ENCODE measurements around the gene NEU2. TPM values are rescaled to one million over a fixed set of nuclear protein-coding genes. Genes with fewer than 3 reads are reported as not detected.
"Not testable (repeated sequence)": the region's sequence is repeated elsewhere in the genome, so short reads cannot be mapped to it uniquely, and the experiment has no call there.

NEU2 gene
- total RNA-seq, 2 experiments from 2014 or later = not detected

DNA sequence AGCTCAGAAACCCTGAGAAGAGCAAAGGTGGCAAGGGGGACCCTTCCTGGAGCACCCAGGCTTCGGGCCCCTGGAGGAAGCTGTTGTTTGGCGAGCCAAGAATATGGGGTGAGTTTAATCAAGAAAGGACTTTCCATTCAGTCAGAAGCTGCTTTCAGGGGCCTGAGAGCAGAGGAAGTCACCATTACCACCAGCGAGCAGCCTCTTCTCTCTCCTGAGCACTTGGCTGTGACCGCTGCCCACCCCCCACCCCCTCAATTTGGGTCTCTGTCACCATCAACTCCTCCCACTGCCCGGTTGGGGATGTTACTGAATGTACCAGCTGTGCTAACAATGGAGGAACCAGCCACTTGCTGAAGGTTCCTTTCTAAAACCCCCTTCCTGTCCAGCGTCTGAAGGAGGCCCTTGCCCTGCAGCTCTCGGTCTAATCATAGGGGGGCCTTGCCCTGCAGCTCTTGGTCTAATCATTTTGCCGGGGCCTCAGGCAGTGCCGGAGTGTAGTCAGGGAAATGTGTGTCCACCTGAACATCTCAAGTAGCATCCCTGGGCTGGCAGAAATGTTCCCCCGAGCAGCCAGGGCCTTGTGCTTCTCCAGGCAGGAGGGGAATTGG is 28.6 kb downstream of the NEU2 start:
- ATAC-seq (ENCODE audit: low read depth) (no peak), DNase-seq (no peak)
- peak overlapping the region; percentile 99 for H3K27ac Mint-ChIP-seq
- H3K27me3 Mint-ChIP-seq = no peaks in the 10 kb centered on the region
- POLR2A ChIA-PET = interaction anchor here (0.6 to 4.2 kb wide), 26 partner anchors 9 to 510 kb away, joined by 3 to 123 read pairs (median 5); partner anchors contain the start of genes ATG16L1, EIF4E2 and TIGD1
- peaks cover 31% of the 10 kb centered on the region for H3K4me1 Mint-ChIP-seq
- peaks cover 23% of the 10 kb centered on the region for H3K36me3 Mint-ChIP-seq
- peak overlapping the region; percentile 98 for H3K4me3 Mint-ChIP-seq
- no peaks in the 10 kb centered on the region for H3K9me3 Mint-ChIP-seq

DNA sequence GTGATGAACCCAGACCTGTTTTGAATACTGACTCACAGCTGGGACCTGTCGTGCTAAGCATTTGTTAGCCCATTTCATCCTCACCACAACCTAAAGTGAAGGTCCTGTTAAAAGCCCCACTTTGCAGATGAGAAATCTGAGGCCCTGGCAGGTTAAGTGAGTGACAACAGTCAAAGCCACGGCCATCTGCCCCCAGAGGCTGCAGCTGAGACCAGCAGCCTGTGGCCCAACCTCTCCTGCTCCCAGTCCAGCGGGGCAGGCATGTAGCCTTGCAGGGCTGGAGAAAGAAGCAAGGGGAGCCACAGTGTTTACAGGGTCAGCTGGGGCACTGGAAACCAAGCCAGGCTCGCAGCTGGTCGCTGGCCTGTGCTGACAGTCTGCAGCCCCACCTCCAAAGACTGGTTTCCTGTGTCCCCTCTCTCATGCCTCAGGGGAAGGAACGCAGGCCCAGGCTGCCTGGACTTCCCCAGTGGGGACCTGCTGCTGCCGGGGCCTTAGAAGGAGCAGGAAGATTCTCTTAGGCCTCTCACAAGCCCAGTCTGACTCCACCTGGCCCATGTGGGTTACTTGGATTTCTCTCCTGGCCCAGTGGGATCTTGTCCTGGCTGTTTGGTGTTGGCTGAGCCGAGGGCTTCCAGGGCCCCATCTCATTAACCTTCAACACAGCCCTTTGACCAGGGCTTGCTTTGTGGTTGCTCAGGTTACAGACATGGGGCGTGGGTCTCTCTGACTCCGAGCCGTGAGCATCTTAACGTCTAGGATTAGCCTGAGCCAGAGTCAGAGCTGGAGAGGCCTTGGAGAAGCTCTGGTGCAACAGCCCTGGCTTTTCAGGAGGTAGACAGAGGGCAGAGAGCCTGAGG is 29.3 kb downstream of the NEU2 start:
- POLR2A ChIA-PET = interaction anchor here (1.0 to 4.2 kb wide), 9 partner anchors 12 to 362 kb away, joined by 3 to 123 read pairs (median 15); partner anchors contain the start of gene ATG16L1
- Mint-ChIP-seq H3K4me1 (peaks cover 31% of the 10 kb centered on the region), H3K9me3 (no peaks in the 10 kb centered on the region)

DNA sequence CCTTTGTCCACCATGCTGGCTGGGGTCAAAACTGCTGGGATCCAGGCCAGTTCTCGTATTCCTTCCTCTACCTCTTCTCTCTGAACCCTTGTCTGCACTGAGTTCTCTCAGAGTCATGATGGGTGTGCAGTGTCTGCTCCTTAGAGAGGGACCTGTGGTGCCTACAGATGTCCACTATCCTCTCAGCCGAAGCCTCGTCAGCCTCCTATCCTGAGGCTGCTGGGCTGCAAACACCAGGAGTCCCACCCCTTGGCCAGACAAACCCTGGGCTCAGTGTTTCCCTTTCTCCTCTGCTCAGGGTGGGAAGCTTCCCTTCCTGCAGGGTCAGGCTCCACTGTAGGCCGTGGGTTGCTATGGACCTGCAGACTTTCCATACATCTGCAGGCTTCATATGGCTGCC is 30.0 kb downstream of the NEU2 start:
- Mint-ChIP-seq H3K36me3 (peaks cover 33% of the 10 kb centered on the region), H3K27ac (peak overlapping the region; percentile 99), H3K27me3 (no peaks in the 10 kb centered on the region), H3K4me3 (peak overlapping the region; percentile 98), H3K4me1 (peaks cover 35% of the 10 kb centered on the region), H3K9me3 (no peaks in the 10 kb centered on the region)
- POLR2A ChIA-PET = interaction anchor here (3.4 to 4.2 kb wide), 2 partner anchors 14 to 19 kb away, joined by 33 to 123 read pairs; no protein-coding TSS in a partner anchor
- ATAC-seq (ENCODE audit: low read depth) (no peak), DNase-seq (no peak)

More for the DNA sequence above, 29.3 kb downstream of the NEU2 start:
- peak; percentile 65 for DNase-seq
- H3K36me3 Mint-ChIP-seq = peaks cover 26% of the 10 kb centered on the region
- peak overlapping the region; percentile 99 for H3K27ac Mint-ChIP-seq
- no peaks in the 10 kb centered on the region for H3K27me3 Mint-ChIP-seq
- peak; percentile 10 for ATAC-seq (ENCODE audit: low read depth)
- H3K4me3 Mint-ChIP-seq = peak overlapping the region; percentile 98

DNA sequence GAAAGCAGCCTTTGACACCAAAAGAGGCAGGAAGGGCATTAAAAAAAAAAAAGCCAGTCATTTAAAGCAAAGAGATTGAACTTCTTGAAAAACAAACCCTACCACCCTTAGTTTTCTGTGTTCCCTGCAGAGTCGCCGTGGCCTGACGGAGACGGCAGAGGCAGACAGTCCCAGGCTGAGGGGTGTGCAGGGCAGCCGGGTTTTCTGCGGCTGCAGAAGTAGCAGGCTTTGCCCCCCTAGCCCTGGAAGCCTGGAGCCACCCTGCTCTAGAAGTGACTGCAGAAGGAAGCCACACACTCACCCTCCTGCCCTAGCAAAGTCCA is 30.4 kb downstream of the NEU2 start:
- Mint-ChIP-seq H3K36me3 (peaks cover 37% of the 10 kb centered on the region), H3K4me1 (peaks cover 35% of the 10 kb centered on the region), H3K9me3 (no peaks in the 10 kb centered on the region), H3K4me3 (peak overlapping the region; percentile 98), H3K27ac (peak overlapping the region; percentile 99), H3K27me3 (no peaks in the 10 kb centered on the region)
- no peak for ATAC-seq (ENCODE audit: low read depth)
- POLR2A ChIA-PET = interaction anchor here (1.5 to 4.2 kb wide), 3 partner anchors 13 to 18 kb away, joined by 5 to 123 read pairs (median 33); no protein-coding TSS in a partner anchor
- no peak for DNase-seq

DNA sequence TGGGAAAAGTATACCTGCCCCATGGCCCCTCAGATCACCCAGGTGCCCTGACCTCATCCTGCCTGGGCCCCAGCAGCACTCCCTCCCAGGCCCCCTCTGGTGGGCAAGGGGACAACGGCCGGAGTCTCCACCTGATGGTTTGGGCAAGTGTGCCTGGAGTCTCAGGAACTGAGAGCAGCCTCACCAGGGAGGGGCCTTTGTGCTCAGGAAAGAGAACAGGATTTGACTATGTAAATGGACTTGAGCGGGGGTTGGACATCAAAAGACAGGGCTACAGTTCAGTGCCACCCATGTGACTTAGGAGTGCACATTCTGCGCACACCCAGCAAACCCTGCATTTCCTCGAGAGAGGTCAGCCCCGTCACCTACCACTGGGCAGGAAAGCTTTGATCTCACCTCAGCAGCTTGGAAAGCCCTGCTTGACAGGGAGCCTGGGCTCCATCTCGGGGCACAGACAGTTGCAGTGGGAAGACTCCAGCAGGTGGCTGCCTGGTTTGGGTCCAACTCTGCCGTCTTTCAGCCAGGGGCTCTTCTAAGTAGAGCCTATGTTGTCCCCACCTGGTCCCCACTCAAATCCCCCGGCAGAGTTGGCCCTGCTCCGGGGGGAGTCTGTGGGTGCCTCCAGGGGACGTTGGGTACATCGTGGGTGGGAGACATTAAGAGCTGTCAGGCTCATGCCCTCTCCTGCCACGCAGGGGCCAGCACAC is 30.9 kb downstream of the NEU2 start:
- Mint-ChIP-seq H3K4me1 (peaks cover 34% of the 10 kb centered on the region), H3K36me3 (peaks cover 37% of the 10 kb centered on the region)

DNA sequence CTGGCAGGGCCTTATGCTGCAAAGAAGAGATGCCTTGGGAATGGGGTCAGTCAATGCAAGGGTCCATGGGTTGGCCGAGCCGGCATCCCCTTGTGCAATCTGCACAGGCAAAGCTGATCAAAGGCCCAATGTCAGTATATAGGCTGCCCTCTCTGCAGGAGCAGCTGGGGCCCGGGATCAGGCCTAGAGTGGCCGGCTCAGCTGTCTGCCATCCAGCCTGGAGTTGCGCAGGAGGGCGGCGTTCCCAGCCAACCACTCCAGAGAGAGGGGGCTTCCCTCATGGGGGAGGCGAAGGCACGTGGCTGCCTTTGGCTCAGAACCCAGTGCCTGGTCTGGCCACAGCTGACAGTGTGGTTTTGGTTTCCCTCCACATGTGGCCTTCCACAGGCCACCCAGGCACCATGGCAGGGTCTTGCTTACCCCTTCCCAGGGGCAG is 31.5 kb downstream of the NEU2 start:
- peaks cover 38% of the 10 kb centered on the region for H3K4me1 Mint-ChIP-seq
- H3K36me3 Mint-ChIP-seq = peaks cover 43% of the 10 kb centered on the region

More for the DNA sequence above, 30.9 kb downstream of the NEU2 start:
- Mint-ChIP-seq H3K9me3 (no peaks in the 10 kb centered on the region), H3K27ac (peak overlapping the region; percentile 99), H3K4me3 (peak overlapping the region; percentile 98), H3K27me3 (no peaks in the 10 kb centered on the region)
- ATAC-seq (ENCODE audit: low read depth) (peak; percentile 6), DNase-seq (no peak)
- POLR2A ChIA-PET = interaction anchor here (0.7 to 1.5 kb wide), 2 partner anchors 15 to 19 kb away, joined by 5 read pairs; no protein-coding TSS in a partner anchor

DNA sequence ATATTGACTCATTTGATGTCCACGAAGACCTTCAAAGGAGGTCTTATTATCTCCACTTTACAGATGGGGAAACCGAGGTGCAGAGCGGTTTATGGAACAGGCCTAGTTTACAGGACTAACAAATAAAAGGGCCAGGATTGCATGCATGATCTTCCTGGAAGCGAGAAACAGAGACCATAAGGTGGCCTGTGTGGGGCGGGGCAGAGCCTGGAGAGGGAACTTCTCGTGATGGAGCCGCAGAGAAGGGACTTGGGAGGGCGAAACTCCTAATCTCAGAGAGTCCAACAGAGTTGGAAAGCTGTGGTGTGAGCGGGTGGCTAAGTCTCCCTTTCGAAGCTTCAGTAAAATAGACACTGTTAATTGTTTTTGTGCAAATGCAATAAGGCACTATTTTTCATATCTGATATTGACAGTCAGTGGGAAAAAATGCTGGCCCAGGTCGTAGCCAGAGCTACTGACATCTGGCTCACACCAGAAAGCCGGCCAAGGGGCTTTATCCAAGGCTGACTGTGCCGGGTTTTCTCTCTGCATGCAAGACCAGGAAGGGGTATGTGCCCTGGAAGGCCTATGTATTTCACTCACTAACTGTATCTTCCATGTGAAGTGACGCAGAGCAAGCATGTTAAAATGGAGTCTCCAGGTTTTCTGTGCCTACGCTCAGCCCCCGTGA is 32.2 kb downstream of the NEU2 start:
- H3K27ac Mint-ChIP-seq = no peak overlapping the region
- H3K36me3 Mint-ChIP-seq = peaks cover 47% of the 10 kb centered on the region
- no peaks in the 10 kb centered on the region for H3K27me3 Mint-ChIP-seq
- DNase-seq (no peak), ATAC-seq (ENCODE audit: low read depth) (no peak)
- H3K9me3 Mint-ChIP-seq = no peaks in the 10 kb centered on the region
- H3K4me1 Mint-ChIP-seq = peaks cover 40% of the 10 kb centered on the region
- no peak overlapping the region for H3K4me3 Mint-ChIP-seq
- POLR2A ChIA-PET = interaction anchor here (0.7 to 1.5 kb wide), 2 partner anchors 13 to 18 kb away, joined by 5 read pairs; no protein-coding TSS in a partner anchor

More for the DNA sequence above, 31.5 kb downstream of the NEU2 start:
- DNase-seq = no peak
- Mint-ChIP-seq H3K27ac (peak overlapping the region; percentile 99), H3K4me3 (peak overlapping the region; percentile 98), H3K27me3 (no peaks in the 10 kb centered on the region), H3K9me3 (no peaks in the 10 kb centered on the region)
- ATAC-seq (ENCODE audit: low read depth) = no peak
- POLR2A ChIA-PET = interaction anchor here (0.7 to 1.5 kb wide), 2 partner anchors 14 to 18 kb away, joined by 5 read pairs; no protein-coding TSS in a partner anchor

DNA sequence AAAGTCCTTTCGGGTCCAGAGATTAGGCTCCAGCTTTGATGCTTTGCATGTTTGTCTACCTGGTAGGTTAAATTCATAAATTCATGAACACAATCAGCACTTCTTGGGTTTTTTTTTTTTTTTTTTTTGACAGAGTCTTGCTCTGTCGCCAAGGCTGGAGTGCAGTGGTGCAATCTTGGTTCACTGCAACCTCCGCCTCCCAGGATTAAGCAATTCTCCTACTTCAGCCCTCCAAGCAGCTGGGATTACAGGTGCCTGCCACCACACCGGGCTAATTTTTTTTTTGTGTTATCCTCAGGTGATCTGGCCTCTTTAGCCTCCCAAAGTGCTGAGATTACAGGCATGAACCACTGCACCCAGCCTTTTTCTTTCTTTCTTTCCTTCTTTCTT is 32.7 kb downstream of the NEU2 start:
- not testable (repeated sequence) for H3K27ac Mint-ChIP-seq; DNase-seq; H3K9me3 Mint-ChIP-seq; ATAC-seq (ENCODE audit: low read depth); H3K27me3 Mint-ChIP-seq; H3K4me3 Mint-ChIP-seq
- POLR2A ChIA-PET = interaction anchor here (0.7 to 0.9 kb wide), 2 partner anchors 9 to 164 kb away, joined by 3 to 4 read pairs; no protein-coding TSS in a partner anchor
- peaks cover 44% of the 10 kb centered on the region for H3K4me1 Mint-ChIP-seq
- H3K36me3 Mint-ChIP-seq = peaks cover 52% of the 10 kb centered on the region

DNA sequence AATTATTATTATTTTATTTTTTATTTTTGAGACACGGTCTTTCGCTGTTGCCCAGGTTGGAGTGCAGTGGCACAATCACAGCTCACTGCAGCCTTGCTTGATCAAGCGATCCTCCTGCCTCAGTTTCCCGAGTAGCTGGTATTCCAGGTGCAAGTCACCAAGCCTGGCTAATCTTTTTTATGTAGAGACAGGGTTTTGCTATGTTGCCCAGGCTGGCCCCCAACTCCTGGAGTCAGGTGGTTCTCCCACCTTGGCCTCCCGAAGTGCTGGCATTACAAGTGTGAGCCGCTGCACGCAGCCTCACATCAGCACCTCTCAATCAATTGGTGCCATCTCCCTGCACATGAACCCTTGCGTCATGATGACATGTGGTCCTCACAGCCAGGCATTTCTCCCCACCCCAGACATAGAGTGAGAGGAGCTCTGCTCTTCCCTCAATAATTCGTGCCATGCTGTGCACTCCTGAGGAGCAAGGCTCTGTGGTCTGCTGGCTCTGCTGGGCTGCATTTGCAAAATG is 33.5 kb downstream of the NEU2 start:
- Mint-ChIP-seq H3K4me1 (peaks cover 44% of the 10 kb centered on the region), H3K27me3 (no peaks in the 10 kb centered on the region), H3K4me3 (no peak overlapping the region), H3K27ac (no peak overlapping the region), H3K9me3 (no peaks in the 10 kb centered on the region), H3K36me3 (peaks cover 56% of the 10 kb centered on the region)
- POLR2A ChIA-PET = interaction anchor here (0.7 to 0.9 kb wide), 3 partner anchors 8 to 165 kb away, joined by 3 to 4 read pairs (median 3); no protein-coding TSS in a partner anchor
- ATAC-seq (ENCODE audit: low read depth) (no peak), DNase-seq (no peak)

DNA sequence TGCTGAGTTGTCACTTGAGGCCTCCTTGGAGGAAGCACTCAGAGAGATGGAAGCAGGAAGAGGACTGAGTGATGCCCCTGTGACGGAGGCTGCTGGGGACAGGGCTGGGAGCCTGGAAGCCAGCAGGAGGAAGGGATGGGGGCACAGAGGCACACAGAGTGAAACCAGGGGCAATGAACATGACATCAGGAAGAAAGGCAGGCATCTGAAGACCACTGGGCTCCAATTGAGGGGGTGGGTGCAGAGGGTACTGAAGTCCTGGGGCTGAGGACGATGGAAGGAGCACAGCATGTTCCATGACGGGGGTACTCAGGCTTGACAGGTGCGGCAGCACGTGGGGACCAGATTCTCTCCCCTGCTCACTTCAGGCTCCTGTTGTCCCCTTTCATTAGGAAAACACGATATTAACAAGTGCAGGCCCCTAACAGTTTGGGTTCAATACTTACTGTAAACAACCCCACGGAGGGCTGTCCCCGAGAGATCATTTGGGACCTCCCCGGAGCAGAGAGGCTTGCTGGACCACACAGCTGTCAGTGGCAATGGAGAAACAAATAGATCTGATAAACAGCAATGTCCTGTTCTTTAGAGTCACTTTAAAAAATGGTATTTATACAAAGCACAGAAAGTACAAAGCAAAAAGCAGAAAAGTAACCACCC is 36.4 kb downstream of the NEU2 start:
- Mint-ChIP-seq H3K36me3 (peaks cover 64% of the 10 kb centered on the region), H3K27me3 (no peaks in the 10 kb centered on the region), H3K9me3 (peaks cover 4% of the 10 kb centered on the region), H3K4me1 (peaks cover 30% of the 10 kb centered on the region), H3K4me3 (no peak overlapping the region), H3K27ac (peak overlapping the region; percentile 22)
- POLR2A ChIA-PET = no interaction called here
- ATAC-seq (ENCODE audit: low read depth) (no peak), DNase-seq (no peak)

DNA sequence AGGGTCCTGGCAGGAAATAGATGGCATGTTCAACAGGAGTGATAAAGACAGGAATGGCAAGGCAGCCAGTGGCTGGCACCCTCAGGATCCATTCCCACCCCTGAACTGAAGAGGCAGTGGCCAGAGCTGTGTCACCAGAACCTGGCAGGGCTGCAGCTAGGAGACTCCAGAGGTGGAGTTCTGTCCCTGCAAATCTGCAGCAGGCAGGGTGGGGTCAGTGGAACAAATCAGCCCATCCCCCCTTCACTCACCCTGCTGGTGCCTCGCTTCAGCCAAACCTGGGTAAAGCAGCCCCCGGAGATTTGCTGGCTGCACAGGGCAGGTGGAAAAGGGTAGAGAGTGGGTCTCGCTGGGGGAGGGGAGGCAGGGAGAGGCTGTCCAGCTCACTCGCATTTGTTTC is 40.4 kb downstream of the NEU2 start:
- Mint-ChIP-seq H3K27me3 (no peaks in the 10 kb centered on the region), H3K4me1 (peaks cover 25% of the 10 kb centered on the region), H3K9me3 (peaks cover 4% of the 10 kb centered on the region), H3K36me3 (peaks cover 49% of the 10 kb centered on the region), H3K27ac (no peak overlapping the region), H3K4me3 (no peak overlapping the region)
- POLR2A ChIA-PET = interaction anchor here (2.3 kb wide), 1 partner anchor 12 kb away, joined by 15 read pairs; the partner anchor contains the start of gene INPP5D
- no peak for ATAC-seq (ENCODE audit: low read depth)
- DNase-seq = no peak

DNA sequence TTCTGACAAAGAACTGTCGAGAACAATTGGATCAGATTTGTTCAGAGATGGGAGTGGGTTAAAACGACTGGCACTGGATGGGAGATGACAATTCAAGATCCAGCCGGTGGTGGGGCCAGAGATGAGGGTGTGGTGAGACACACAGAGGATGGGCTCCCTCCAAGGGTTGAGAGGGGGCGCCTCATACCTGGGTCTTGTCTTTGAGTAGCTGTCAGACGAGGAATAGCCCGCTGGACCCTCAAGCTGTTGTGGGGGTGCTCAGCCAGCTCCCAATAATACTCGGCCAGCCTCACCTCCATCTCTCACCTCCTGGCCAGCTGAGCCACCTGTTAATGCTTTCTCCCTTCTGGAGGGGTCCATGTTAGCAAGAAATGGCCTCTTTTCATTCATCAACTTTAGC is 41.6 kb downstream of the NEU2 start:
- H3K4me1 Mint-ChIP-seq = peaks cover 24% of the 10 kb centered on the region

More for the DNA sequence above, 41.6 kb downstream of the NEU2 start:
- DNase-seq (no peak), ATAC-seq (ENCODE audit: low read depth) (no peak)
- POLR2A ChIA-PET = interaction anchor here (0.7 to 2.3 kb wide), 3 partner anchors 8 to 126 kb away, joined by 4 to 15 read pairs (median 7); partner anchors contain the start of gene INPP5D
- peaks cover 45% of the 10 kb centered on the region for H3K36me3 Mint-ChIP-seq
- H3K27ac Mint-ChIP-seq = no peak overlapping the region
- no peaks in the 10 kb centered on the region for H3K27me3 Mint-ChIP-seq
- no peak overlapping the region for H3K4me3 Mint-ChIP-seq
- H3K9me3 Mint-ChIP-seq = peaks cover 4% of the 10 kb centered on the region
